GM23248 (cell line): ENCODE measurements around the gene ATXN7L1. TPM values are rescaled to one million over a fixed set of nuclear protein-coding genes. Genes with fewer than 3 reads are reported as not detected.

ENCODE experiments used
- DNase-seq: peaks from one replicate; pipeline ENCODE4 v3.0.0-alpha.2; 2015
- H2AFZ ChIP-seq: fragments of 200-600 bp; sonication (generic); 2 replicates; pipeline ENCODE4 v1.6.1; 2016; ENCODE audit warnings: antibody characterized with exemption
- H3F3A ChIP-seq: fragments of 200-600 bp; sonication (generic); 2 replicates; pipeline ENCODE4 v1.6.1; 2016; ENCODE audit warnings: mild to moderate bottlenecking, antibody characterized with exemption, mixed run types; ENCODE audit not compliant: insufficient read depth
- H3K27ac ChIP-seq: fragments of 200-600 bp; sonication (generic); 2 replicates; pipeline ENCODE4 v1.5.1; 2016; ENCODE audit warnings: mild to moderate bottlenecking
- H3K27me3 ChIP-seq: fragments of 200-600 bp; sonication (generic); replicated peaks from 2 replicates; pipeline ENCODE4 v1.6.1; 2016; ENCODE audit warnings: mild to moderate bottlenecking; ENCODE audit not compliant: insufficient read depth
- H3K36me3 ChIP-seq: fragments of 200-600 bp; sonication (generic); 2 replicates; pipeline ENCODE4 v1.6.1; 2016; ENCODE audit warnings: low read depth, mild to moderate bottlenecking
- H3K4me1 ChIP-seq: fragments of 200-600 bp; sonication (generic); 2 replicates; pipeline ENCODE4 v1.6.1; 2016; ENCODE audit warnings: mild to moderate bottlenecking; ENCODE audit not compliant: insufficient read depth
- H3K4me2 ChIP-seq: fragments of 200-600 bp; sonication (generic); one replicate; pipeline ENCODE4 v1.6.1; 2016; ENCODE audit warnings: mild to moderate bottlenecking; ENCODE audit not compliant: unreplicated experiment
- H3K4me3 ChIP-seq: fragments of 200-600 bp; sonication (generic); 2 replicates; pipeline ENCODE4 v1.5.1; 2016; ENCODE audit warnings: mild to moderate bottlenecking
- H3K79me2 ChIP-seq: fragments of 200-600 bp; sonication (generic); 2 replicates; pipeline ENCODE4 v1.6.1; 2016; ENCODE audit warnings: mild to moderate bottlenecking; ENCODE audit not compliant: insufficient read depth
- H3K9ac ChIP-seq: fragments of 200-600 bp; sonication (generic); 2 replicates; pipeline ENCODE4 v1.6.1; 2016; ENCODE audit warnings: mild to moderate bottlenecking
- H3K9me2 ChIP-seq: fragments of 200-600 bp; sonication (generic); 2 replicates; pipeline ENCODE4 v1.6.1; 2016; ENCODE audit warnings: mixed run types, mild to moderate bottlenecking, moderate library complexity; ENCODE audit not compliant: insufficient read depth
- H3K9me3 ChIP-seq: fragments of 200-600 bp; sonication (generic); one replicate; pipeline ENCODE4 v1.6.1; 2017; ENCODE audit warnings: low read depth
- H4K20me1 ChIP-seq: fragments of 200-600 bp; sonication (generic); 2 replicates; pipeline ENCODE4 v1.6.0; 2016; ENCODE audit not compliant: insufficient read depth
- EZH2 ChIP-seq: fragments of 200-600 bp; sonication (generic); IDR thresholded peaks from 2 replicates; pipeline ENCODE4 v1.6.1; 2018; ENCODE audit warnings: antibody characterized with exemption, mild to moderate bottlenecking; ENCODE audit not compliant: insufficient read depth, poor library complexity, severe bottlenecking
- EZH2phosphoT487 ChIP-seq: fragments of 200-600 bp; sonication (generic); IDR thresholded peaks from 2 replicates; pipeline ENCODE4 v1.6.1; 2018; ENCODE audit warnings: antibody characterized with exemption, moderate library complexity, mild to moderate bottlenecking, low read depth; ENCODE audit not compliant: insufficient read depth
- WGBS, 2 experiments: methylation state at CpG; one replicate each; pipeline ENCODE4 v1.1.6; 2015 to 2017; ENCODE audit warnings: low lambda C conversion rate in 2 of 2, low coverage in 1 of 2; ENCODE audit errors: missing lambda C conversion rate in 2 of 2; 5-methylcytosine and 5-hydroxymethylcytosine counted together
- in situ Hi-C: fragments of 300-500 bp; cut with MboI; formaldehyde crosslinking; loops from 2 replicates; pipeline ENCODE4 v1.15.0; 2020
- polyA plus RNA-seq: library from polyadenylated mRNA; unstranded; fragments of >200 nt; fragmentation: Nextera tagmentation; extraction: Ambion mirVana; gene quantifications from 2 replicates; pipeline ENCODE4 v1.2.1, GENCODE V29; 2016
- total RNA-seq: library from RNA; depleted of rRNA; stranded (reverse); fragments of >200 nt; shearing (Covaris generic); gene quantifications from 2 replicates; pipeline ENCODE4 v1.2.3, GENCODE V29; 2014

ATXN7L1 gene
- total and polyA plus RNA-seq, 2 experiments from 2014 or later, result 3.7 to 4.5 TPM

GRCh38 chr7:105723572-105723971, 152.8 kb downstream of the ATXN7L1 start:
- Histone ChIP-seq H3K27ac (no peak overlapping the region), H3K4me1 (no peaks in the 10 kb centered on the region), H4K20me1 (no peaks in the 10 kb centered on the region), H3K9ac (no peak overlapping the region), H3K4me2 (no peak overlapping the region), H3F3A (no peaks in the 10 kb centered on the region), H3K9me3 (no peaks in the 10 kb centered on the region), H2AFZ (no peak overlapping the region), H3K36me3 (no peaks in the 10 kb centered on the region), H3K27me3 (no peaks in the 10 kb centered on the region), H3K9me2 (no peaks in the 10 kb centered on the region), H3K79me2 (no peaks in the 10 kb centered on the region), H3K4me3 (no peak overlapping the region)
- WGBS, 2 experiments, result 97 to 100% methylated on average over 5 of the region's 5 CpGs
- no peak for DNase-seq
- TF ChIP-seq EZH2, result no peak
- in situ Hi-C loops, result no loop called here

- no peak for DNase-seq
- Histone ChIP-seq H4K20me1 (no peaks in the 10 kb centered on the region), H3K9ac (no peak overlapping the region), H3K27me3 (no peaks in the 10 kb centered on the region), H3K4me2 (no peak overlapping the region), H3F3A (no peaks in the 10 kb centered on the region), H3K9me2 (no peaks in the 10 kb centered on the region), H2AFZ (no peak overlapping the region), H3K36me3 (no peaks in the 10 kb centered on the region), H3K9me3 (no peaks in the 10 kb centered on the region), H3K79me2 (no peaks in the 10 kb centered on the region), H3K27ac (no peak overlapping the region), H3K4me3 (no peak overlapping the region), H3K4me1 (no peaks in the 10 kb centered on the region)
- TF ChIP-seq EZH2phosphoT487 (no peak), EZH2 (no peak)
- 70 to 71% methylated on average over 5 of the region's 5 CpGs for WGBS, 2 experiments
- in situ Hi-C loops, result no loop called here
Observed at GRCh38 chr7:105721571-105722104, 154.8 kb downstream of the ATXN7L1 start.

GRCh38 chr7:105719919-105720318, 156.5 kb downstream of the ATXN7L1 start:
- Histone ChIP-seq H4K20me1 (no peaks in the 10 kb centered on the region), H2AFZ (no peak overlapping the region), H3K4me3 (no peak overlapping the region), H3F3A (no peaks in the 10 kb centered on the region), H3K4me2 (no peak overlapping the region), H3K36me3 (no peaks in the 10 kb centered on the region), H3K9ac (no peak overlapping the region), H3K27ac (no peak overlapping the region), H3K4me1 (no peaks in the 10 kb centered on the region), H3K27me3 (no peaks in the 10 kb centered on the region), H3K79me2 (no peaks in the 10 kb centered on the region), H3K9me3 (no peaks in the 10 kb centered on the region), H3K9me2 (no peaks in the 10 kb centered on the region)
- TF ChIP-seq EZH2phosphoT487 (no peak), EZH2 (no peak)
- in situ Hi-C loops, result no loop called here
- no peak for DNase-seq
- 85 to 90% methylated on average over 4 of the region's 4 CpGs for WGBS, 2 experiments

GRCh38 chr7:105719395-105719794, 157.0 kb downstream of the ATXN7L1 start:
- H3K27me3 ChIP-seq, result no peaks in the 10 kb centered on the region
- H3K4me2 ChIP-seq, result no peak overlapping the region
- H3K9ac ChIP-seq, result no peak overlapping the region
- H3K9me2 ChIP-seq, result no peaks in the 10 kb centered on the region
- no peak for DNase-seq
- H3K79me2 ChIP-seq, result no peaks in the 10 kb centered on the region
- H3K4me1 ChIP-seq, result peaks cover under 1% of the 10 kb centered on the region
- WGBS, 2 experiments, result 97 to 100% methylated on average over 2 of the region's 2 CpGs
- in situ Hi-C loops, result no loop called here
- TF ChIP-seq EZH2phosphoT487 (no peak), EZH2 (no peak)
- H3K27ac ChIP-seq, result no peak overlapping the region
- H3K36me3 ChIP-seq, result no peaks in the 10 kb centered on the region
- no peaks in the 10 kb centered on the region for H4K20me1 ChIP-seq
- H2AFZ ChIP-seq, result no peak overlapping the region
- no peak overlapping the region for H3K4me3 ChIP-seq
- no peaks in the 10 kb centered on the region for H3K9me3 ChIP-seq
- no peaks in the 10 kb centered on the region for H3F3A ChIP-seq

- peaks cover 10% of the 10 kb centered on the region for H3K4me1 ChIP-seq
- no peaks in the 10 kb centered on the region for H4K20me1 ChIP-seq
- H3K4me2 ChIP-seq, result no peak overlapping the region
- DNase-seq, result no peak
- H3K79me2 ChIP-seq, result no peaks in the 10 kb centered on the region
- H3K9me3 ChIP-seq, result no peaks in the 10 kb centered on the region
- H3K27me3 ChIP-seq, result no peaks in the 10 kb centered on the region
- H3K9me2 ChIP-seq, result no peaks in the 10 kb centered on the region
- H3F3A ChIP-seq, result 0 out of 2 replicates have a peak, but pooled peaks cover 7% of the 10 kb centered on the region
- no peak overlapping the region for H3K4me3 ChIP-seq
- TF ChIP-seq EZH2, result no peak
- no peak for TF ChIP-seq EZH2phosphoT487
- H2AFZ ChIP-seq, result no peak overlapping the region
- 78 to 80% methylated on average over 4 of the region's 4 CpGs for WGBS, 2 experiments
- no peak overlapping the region for H3K9ac ChIP-seq
- no peaks in the 10 kb centered on the region for H3K36me3 ChIP-seq
- H3K27ac ChIP-seq, result no peak overlapping the region
- in situ Hi-C loops, result no loop called here
Observed at GRCh38 chr7:105718511-105718925, 157.9 kb downstream of the ATXN7L1 start.
